GM21447 (cell line): Measurements from ENCODE around the gene EFL1.
A peak's percentile ranks its signal among the peaks of the same experiment; 100 is the strongest.

Source experiments
- ATAC-seq: cut with Tn5 transposase; IDR thresholded peaks from one replicate; pipeline ENCODE4 v1.9.1; 2021; ENCODE audit not compliant: unreplicated experiment

EFL1 gene

DNA sequence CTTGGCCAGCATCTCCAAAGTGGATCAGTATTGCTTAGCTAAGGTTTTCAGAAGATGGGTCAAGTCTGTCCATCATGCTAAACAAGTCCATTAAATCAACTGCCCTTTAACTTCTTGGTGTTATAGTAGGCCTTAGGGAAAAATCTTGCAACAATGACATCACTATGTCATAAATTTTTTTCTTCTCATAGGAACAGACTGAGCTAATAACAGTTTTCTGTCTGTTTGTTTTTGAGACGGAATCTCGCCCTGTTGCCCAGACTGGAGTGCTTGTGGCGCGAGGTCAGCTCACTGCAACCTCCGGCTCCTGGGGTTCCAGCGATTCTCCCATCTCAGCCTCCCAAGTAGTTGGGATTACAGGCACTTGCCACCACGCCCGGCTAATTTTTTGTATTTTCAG lies 94.2 kb downstream of the EFL1 start:
- no peak for ATAC-seq

GRCh38 chr15:82165948-82166376 lies 96.6 kb downstream of the EFL1 start:
- peak; percentile 61 for ATAC-seq

DNA sequence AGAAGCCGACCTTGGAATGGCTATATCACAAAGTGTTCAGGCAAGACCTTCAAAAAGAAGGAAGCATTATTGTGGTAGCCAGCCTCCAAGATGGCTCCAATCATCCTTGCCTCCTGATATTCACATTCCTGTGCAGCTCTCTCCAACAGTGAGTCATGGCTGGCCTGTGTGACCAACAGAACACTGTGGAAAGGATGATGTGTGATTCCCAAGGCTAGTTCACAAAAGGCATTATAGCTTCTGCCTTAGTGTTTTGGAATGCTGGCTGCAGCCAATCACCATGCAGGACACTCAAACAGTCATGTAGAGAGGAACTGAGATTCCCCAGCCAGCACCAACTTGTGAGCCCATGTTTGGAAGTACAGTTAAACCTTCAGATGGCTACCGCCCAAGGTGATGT lies 102.6 kb downstream of the EFL1 start:
- ATAC-seq, result no peak

DNA sequence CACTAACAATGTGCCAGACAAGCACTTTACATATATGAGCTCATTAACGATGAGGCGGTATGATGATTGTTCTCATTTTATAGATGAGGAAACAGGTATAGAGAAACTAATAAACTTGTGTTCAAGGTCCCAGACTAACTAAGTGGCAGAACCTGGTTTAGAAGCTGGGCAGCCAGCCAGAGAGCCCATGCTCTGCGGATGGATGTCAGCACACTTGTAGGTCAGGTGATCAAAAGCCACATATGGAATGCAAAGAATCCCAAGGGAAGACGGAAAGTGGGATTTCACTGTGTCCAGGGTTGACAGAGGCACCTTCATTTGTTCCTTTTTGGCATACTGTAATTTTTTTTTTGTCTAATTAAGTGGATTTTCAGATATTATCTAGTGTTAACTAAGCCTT lies 103.7 kb downstream of the EFL1 start:
- no peak for ATAC-seq

DNA sequence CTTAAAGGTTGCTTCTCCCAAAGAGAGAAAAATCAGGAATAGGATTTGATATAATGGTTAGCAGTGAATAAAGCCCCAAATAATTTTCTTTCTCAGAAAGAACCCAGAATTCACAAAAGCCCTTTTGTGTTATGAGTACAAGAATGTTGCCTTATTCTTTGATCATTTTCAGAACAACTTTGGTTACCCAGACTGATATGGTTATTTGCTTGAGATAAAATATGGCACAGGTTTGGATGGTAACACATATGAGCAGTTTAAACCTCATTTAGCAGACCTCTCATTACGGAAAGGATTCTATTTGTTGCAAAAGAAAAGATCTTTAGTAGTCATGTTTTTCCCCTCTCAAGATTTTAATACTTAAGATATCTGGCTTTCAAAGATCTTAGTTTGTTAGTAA lies 111.9 kb downstream of the EFL1 start:
- no peak for ATAC-seq

DNA sequence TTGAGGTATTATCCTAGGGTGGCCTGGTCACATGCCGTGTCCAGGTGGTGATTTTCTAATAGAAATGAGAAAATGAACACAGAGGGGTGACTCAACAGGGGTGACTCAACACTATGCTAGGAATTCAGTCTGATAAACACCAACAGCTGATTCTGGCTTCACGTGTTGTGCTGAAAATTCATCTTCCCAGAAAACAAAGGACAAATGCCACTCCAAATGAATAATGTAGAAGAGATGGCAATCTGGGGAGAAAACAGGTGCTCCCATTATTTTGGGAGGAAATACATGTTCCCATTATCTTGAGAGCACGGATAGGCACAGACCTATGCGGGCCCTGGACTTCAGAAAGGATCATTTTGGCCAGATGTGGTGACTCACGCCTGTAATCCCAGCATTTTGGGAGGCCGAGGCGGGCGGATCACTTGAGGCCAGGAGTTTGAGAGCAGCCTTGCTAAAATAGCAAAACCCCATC lies 115.5 kb downstream of the EFL1 start:
- ATAC-seq, result no peak

DNA sequence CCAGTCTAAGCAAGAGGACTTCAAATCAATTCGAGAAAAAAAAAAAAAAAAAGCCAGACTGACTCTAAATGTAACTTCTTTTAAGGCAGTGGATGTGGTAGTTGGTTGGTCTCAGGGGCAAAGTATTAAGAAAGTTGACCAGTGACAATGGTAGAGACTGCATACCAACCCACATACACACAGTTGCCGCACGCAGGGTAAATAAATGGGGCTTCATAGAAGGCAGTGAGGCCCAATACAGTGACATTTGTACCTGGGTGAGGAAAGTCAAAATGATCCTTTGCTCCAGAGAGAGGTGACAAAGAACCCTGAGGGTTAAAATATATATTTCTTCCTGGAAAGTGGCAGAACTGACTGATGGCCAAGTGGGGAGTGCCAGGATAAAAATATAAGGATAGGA lies 116.0 kb downstream of the EFL1 start:
- ATAC-seq, result no peak

DNA sequence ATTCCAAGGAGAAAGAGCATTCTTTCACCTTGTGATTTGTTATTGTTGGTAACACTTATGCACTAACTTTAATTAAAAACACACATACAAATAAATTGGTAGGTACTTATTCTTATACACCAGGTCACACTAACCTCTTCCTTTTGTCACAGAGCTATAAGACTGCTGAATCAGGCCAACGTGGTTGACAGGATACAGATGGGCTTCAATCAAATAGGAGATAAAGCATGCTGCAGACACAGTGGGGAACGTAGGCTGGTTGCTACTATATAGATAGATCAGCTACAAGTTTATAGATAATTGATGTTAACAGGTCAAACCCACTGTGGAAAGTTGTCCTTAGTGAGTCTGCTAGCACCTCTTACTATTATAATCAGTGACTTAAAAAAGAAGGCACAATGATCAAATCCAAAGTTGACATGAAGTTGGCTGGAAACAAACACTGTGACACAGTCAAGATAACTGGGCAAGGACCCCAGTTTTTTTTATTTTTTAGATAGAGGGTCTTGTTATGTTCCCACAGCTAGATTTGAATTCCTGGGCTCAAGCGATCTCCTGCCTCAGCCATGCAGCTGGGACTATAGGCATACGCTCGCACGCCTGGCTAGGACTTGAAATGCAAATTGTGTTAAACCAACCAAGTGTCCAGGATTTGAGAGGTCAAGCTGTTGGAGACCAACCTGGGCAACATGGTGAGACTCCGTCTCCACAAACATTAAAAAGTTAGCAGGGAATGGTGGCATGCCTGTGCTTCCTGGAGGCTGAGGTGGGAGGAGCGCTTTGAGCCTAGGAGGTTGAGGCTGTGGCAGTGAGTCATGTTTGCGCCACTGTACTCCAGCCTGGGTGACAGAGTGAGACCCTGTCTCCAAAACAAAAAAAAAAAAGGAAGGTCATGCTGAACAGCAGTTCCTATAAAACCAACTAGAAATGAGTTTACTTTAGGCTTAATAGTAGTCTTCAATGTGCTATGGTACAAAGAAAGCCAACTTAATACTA lies 118.8 kb downstream of the EFL1 start:
- no peak for ATAC-seq

DNA sequence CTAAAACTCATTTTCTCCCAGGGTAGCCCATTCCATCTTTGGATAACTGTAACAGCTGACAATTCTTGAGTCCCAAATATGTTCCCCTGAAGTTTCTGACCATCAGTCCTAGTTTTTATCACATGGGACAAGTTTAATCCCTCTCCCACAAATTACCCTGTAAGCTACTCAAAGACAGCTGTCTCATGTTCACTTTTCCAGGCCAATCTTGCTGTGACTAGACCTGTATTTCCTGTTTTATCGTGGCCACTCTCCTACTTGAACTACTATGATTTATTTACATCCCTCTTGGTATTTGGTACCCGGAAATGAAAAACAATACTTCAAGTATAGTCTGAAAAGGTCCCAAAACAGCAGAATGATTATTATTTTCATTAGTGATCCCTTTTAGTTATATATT lies 121.6 kb downstream of the EFL1 start:
- no peak for ATAC-seq

GRCh38 chr15:82139823-82140268 lies 122.7 kb downstream of the EFL1 start:
- no peak for ATAC-seq

GRCh38 chr15:82138306-82138705 lies 124.2 kb downstream of the EFL1 start:
- no peak for ATAC-seq

- ATAC-seq, result no peak
Measured at GRCh38 chr15:82137261-82137660, 125.3 kb downstream of the EFL1 start.

DNA sequence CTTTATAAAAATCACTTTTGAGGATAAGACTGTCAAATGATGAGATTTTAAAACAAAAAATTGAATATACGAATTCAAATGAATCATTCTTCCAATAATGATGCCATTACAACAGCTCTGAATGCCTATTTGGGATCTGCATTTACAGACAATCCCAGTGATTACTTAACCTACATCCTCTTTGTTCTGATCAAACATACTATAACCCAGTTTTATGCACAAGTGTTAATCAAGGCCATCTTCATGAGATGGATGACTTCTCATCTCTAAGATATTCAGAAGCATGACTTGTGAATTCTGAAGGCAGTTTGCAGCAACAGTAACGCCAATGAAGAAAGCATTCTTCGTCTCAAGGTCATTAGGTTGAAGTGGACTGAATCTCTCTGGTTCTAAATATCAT lies 126.4 kb downstream of the EFL1 start:
- ATAC-seq, result no peak

DNA sequence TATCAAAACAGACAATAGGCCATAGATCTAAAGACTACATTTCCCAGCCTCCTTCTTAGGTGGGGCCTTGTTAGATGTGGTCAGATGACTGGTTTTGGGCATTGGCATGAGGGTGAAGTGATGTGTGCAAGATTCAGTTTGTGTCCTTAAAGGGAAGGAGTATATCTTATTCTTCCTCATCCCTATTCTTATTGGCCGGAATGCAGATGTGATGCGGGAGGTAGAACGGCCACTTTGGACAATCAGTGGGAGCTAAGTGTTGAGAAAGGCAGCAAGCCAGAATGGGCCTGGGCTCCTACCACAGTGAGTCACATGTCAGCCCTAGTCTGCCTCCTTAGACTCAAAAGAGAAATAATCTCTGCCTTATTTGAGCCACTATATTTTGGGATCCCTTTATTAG lies 126.9 kb downstream of the EFL1 start:
- no peak for ATAC-seq

GRCh38 chr15:82134461-82134860 lies 128.1 kb downstream of the EFL1 start:
- ATAC-seq, result no peak

GRCh38 chr15:82133251-82133650 lies 129.3 kb downstream of the EFL1 start:
- no peak for ATAC-seq

GRCh38 chr15:82132742-82133141 lies 129.8 kb downstream of the EFL1 start:
- ATAC-seq, result no peak

DNA sequence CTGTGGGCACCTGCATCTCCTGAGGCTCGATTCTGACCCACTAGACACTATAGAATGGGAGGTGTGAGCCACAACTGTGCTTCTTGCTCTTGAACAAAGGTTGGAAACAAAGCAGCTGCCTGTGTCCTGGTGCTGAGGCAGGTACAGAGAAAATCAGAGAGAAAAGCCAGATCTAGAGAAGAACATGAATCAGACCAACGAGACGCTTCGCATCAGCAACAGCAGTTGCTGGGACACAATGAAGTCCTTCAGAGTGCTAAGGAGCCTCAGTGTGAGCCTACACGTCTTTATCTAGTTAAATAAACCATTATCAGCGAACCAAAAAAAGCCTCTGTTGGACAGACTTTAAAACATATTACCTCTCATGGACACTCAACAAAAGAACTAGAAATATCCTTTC lies 130.4 kb downstream of the EFL1 start:
- ATAC-seq, result no peak

DNA sequence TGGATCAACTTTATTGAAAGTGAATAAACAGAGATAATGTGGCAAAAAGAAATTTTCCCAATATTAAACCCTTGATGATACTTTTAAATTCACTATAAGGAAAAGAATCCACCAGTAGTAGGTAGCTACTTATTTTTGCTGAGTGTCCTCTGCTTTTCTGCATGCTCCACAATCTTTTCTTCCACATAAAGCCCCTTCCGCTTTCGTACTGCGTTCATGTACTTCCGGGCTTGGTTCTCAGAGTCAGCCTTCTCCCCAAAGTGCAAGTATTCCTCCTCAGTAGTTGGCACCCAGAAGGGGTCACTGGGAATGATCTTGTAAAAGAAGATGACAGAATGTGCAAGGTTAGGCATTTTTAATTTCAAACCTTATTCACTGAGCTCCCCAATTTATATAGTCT lies 132.3 kb downstream of the EFL1 start:
- ATAC-seq, result no peak

DNA sequence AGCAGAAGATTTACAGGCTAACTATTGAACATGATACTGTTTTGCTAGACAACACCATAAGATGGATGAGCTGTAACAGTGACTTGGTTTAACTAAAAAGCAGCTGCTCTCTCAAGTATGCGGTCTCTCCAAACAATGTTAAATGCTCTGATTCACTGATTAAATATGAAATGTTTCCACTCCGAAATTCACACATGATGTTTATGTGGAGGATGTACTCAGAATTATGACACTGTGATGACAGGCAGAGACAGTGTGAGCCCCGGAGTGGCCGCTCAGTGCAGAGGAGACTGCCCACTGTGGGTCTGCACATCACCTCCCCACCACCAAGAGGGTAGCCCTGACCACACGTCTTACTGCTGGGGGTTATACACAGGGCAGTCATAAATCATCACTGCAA lies 132.8 kb downstream of the EFL1 start:
- no peak for ATAC-seq

DNA sequence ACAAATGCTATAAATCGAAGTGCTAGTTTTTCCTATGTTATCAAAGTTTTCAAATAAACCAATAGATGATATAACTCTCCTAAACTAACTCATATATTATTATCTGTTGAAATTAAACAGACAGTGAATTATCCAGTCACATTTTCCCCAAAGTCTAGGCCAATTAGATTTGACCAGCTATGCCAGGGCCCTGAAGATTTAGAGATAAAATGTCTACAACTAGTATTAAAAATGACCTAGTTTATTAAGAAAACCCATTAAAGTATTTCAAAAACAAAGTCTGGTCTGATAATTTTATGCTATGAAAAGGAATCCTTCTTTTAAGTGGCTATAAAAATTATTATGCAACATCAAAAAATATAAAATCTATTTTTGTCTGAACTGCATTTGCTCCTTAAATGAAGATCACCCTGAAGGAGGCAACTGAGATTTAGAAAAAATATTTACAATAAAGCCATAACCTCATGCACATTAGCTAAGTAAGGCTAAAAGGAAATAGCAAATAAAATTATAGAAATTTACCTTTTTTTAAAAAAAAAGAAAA lies 133.3 kb downstream of the EFL1 start:
- ATAC-seq, result no peak

DNA sequence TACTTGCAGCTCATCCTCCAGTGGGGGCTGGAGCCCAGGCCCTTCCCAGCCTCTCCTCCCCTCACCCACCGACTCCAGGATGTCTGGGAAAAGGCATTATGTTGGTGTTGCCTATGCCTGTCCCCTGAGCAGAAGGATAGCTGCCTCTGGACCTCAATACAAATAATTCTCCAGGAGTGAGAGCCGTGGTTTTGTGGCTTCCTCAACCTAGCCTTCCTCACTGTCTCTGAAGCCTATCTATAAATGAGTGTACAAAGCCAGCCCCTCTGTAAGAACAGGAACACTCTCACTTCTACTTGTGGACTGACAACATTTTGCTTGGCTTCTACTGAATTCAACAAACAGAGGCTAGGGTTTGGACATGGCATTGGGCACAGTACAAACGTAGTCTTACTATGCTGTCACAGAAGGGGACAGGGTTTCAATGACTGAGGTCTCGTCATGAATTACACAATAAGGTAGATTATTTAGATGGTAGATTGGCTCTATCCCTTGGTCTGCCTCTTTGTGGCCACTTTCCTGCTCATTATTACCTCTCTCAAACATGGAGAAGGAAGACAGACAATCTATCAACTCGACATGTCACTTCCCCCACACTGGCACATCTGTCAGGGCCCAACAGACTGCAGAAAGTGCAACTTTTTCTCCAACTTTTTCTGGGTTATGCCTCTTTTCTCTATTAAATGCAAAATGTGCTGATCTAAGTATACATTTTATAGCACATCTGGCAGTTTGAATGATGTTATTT lies 134.0 kb downstream of the EFL1 start:
- ATAC-seq, result no peak
